HG03066 (cell line): ENCODE measurements around the gene SMAP2.

ENCODE experiments used
- ATAC-seq: cut with Tn5 transposase; IDR thresholded peaks from one replicate; pipeline ENCODE4 v1.9.1; 2021; ENCODE audit warnings: low read depth; ENCODE audit not compliant: unreplicated experiment

The SMAP2 gene

DNA sequence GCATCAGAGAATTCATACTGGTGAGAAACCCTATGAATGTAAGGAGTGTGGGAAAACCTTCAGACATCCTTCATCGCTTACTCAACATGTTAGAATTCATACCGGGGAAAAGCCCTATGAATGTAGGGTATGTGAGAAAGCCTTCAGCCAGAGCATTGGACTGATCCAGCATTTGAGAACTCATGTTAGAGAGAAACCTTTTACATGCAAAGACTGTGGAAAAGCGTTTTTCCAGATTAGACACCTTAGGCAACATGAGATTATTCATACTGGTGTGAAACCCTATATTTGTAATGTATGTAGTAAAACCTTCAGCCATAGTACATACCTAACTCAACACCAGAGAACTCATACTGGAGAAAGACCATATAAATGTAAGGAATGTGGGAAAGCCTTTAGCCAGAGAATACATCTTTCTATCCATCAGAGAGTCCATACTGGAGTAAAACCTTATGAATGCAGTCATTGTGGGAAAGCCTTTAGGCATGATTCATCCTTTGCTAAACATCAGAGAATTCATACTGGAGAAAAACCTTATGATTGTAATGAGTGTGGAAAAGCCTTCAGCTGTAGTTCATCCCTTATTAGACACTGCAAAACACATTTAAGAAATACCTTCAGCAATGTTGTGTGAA is 89.5 kb downstream of the SMAP2 start:
- ATAC-seq = no peak

- no peak for ATAC-seq
These were observed 95.8 kb downstream of the SMAP2 start for GRCh38 chr1:40469327-40469726.
